Measurements from ENCODE around the gene ZNF197. TPM values are rescaled to one million over a fixed set of nuclear protein-coding genes. Genes with fewer than 3 reads are reported as not detected.
"Not testable (repeated sequence)": the region's sequence is repeated elsewhere in the genome, so short reads cannot be mapped to it uniquely, and the experiment has no call there.

Gene ZNF197
- 25.7 TPM for polyA plus RNA-seq (2013, experiment 1 of 2)
- 28.3 TPM for polyA plus RNA-seq (2013, experiment 2 of 2)

GRCh38 chr3:44624749-44625480 lies at the start of gene ZNF197:
Gene ZNF197, plus strand, starts transcription at chr3:44625036. Its CDS starts 4,119 bp downstream, at chr3:44629155.
- Histone ChIP-seq H3K36me3 (ENCODE audit: control insufficient read depth, insufficient read depth, low read length) (peaks cover 16% of the 10 kb centered on the region), H3K4me3 (ENCODE audit: extremely low read depth, insufficient read depth, low read length, poor library complexity, severe bottlenecking) (peak within 1 kb of the TSS; percentile 69), H3K9me3 (ENCODE audit: control insufficient read depth, low read length) (no peaks in the 10 kb centered on the region), H3K27ac (ENCODE audit: low read depth, low read length, severe bottlenecking) (peak within 1 kb of the TSS; percentile 90), H3K4me1 (ENCODE audit: control insufficient read depth, insufficient read depth, low read length, poor library complexity, severe bottlenecking) (peaks cover 4% of the 10 kb centered on the region)
- WGBS, 2 experiments (ENCODE audit: insufficient coverage in 2 of 2) = 1 to 2% methylated on average over 26 to 38 of the region's 47 CpGs

- peaks cover 9% of the 10 kb centered on the region for H3K36me3 ChIP-seq (ENCODE audit: control insufficient read depth, insufficient read depth, low read length)
- H3K27ac ChIP-seq (ENCODE audit: low read depth, low read length, severe bottlenecking) = no peak overlapping the region
- no peaks in the 10 kb centered on the region for H3K4me1 ChIP-seq (ENCODE audit: control insufficient read depth, insufficient read depth, low read length, poor library complexity, severe bottlenecking)
- no peaks in the 10 kb centered on the region for H3K9me3 ChIP-seq (ENCODE audit: control insufficient read depth, low read length)
- H3K4me3 ChIP-seq (ENCODE audit: extremely low read depth, insufficient read depth, low read length, poor library complexity, severe bottlenecking) = no peak overlapping the region
Observed at GRCh38 chr3:44576613-44577012, 48.2 kb upstream of the ZNF197 start.

GRCh38 chr3:44577354-44577952 lies 47.4 kb upstream of the ZNF197 start:
- 85 to 91% methylated on average over 4 to 7 of the region's 11 CpGs for WGBS, 2 experiments (ENCODE audit: insufficient coverage in 2 of 2)
- not testable (repeated sequence) for H3K4me3 ChIP-seq (ENCODE audit: extremely low read depth, insufficient read depth, low read length, poor library complexity, severe bottlenecking); H3K4me1 ChIP-seq (ENCODE audit: control insufficient read depth, insufficient read depth, low read length, poor library complexity, severe bottlenecking); H3K9me3 ChIP-seq (ENCODE audit: control insufficient read depth, low read length); H3K36me3 ChIP-seq (ENCODE audit: control insufficient read depth, insufficient read depth, low read length); H3K27ac ChIP-seq (ENCODE audit: low read depth, low read length, severe bottlenecking)

GRCh38 chr3:44578316-44578715 lies 46.5 kb upstream of the ZNF197 start:
- H3K4me1 ChIP-seq (ENCODE audit: control insufficient read depth, insufficient read depth, low read length, poor library complexity, severe bottlenecking); H3K36me3 ChIP-seq (ENCODE audit: control insufficient read depth, insufficient read depth, low read length); H3K4me3 ChIP-seq (ENCODE audit: extremely low read depth, insufficient read depth, low read length, poor library complexity, severe bottlenecking); H3K9me3 ChIP-seq (ENCODE audit: control insufficient read depth, low read length); H3K27ac ChIP-seq (ENCODE audit: low read depth, low read length, severe bottlenecking): not testable (repeated sequence)
- 95 to 97% methylated on average over 20 to 22 of the region's 22 CpGs for WGBS, 2 experiments (ENCODE audit: insufficient coverage in 2 of 2)

GRCh38 chr3:44578924-44579515 lies 45.8 kb upstream of the ZNF197 start:
- not testable (repeated sequence) for H3K4me3 ChIP-seq (ENCODE audit: extremely low read depth, insufficient read depth, low read length, poor library complexity, severe bottlenecking); H3K9me3 ChIP-seq (ENCODE audit: control insufficient read depth, low read length); H3K27ac ChIP-seq (ENCODE audit: low read depth, low read length, severe bottlenecking); H3K4me1 ChIP-seq (ENCODE audit: control insufficient read depth, insufficient read depth, low read length, poor library complexity, severe bottlenecking); H3K36me3 ChIP-seq (ENCODE audit: control insufficient read depth, insufficient read depth, low read length)
- 97% methylated on average over 32 to 36 of the region's 37 CpGs for WGBS, 2 experiments (ENCODE audit: insufficient coverage in 2 of 2)

GRCh38 chr3:44579749-44580148 lies 45.1 kb upstream of the ZNF197 start:
- H3K4me3 ChIP-seq (ENCODE audit: extremely low read depth, insufficient read depth, low read length, poor library complexity, severe bottlenecking); H3K27ac ChIP-seq (ENCODE audit: low read depth, low read length, severe bottlenecking); H3K36me3 ChIP-seq (ENCODE audit: control insufficient read depth, insufficient read depth, low read length); H3K4me1 ChIP-seq (ENCODE audit: control insufficient read depth, insufficient read depth, low read length, poor library complexity, severe bottlenecking); H3K9me3 ChIP-seq (ENCODE audit: control insufficient read depth, low read length): not testable (repeated sequence)
- WGBS, 2 experiments (ENCODE audit: insufficient coverage in 2 of 2) = 95 to 100% methylated on average over 6 to 12 of the region's 15 CpGs

- 87 to 96% methylated on average over 39 to 47 of the region's 62 CpGs for WGBS, 2 experiments (ENCODE audit: insufficient coverage in 2 of 2)
- peaks cover 12% of the 10 kb centered on the region for H3K4me1 ChIP-seq (ENCODE audit: control insufficient read depth, insufficient read depth, low read length, poor library complexity, severe bottlenecking)
- H3K27ac ChIP-seq (ENCODE audit: low read depth, low read length, severe bottlenecking); H3K4me3 ChIP-seq (ENCODE audit: extremely low read depth, insufficient read depth, low read length, poor library complexity, severe bottlenecking); H3K9me3 ChIP-seq (ENCODE audit: control insufficient read depth, low read length); H3K36me3 ChIP-seq (ENCODE audit: control insufficient read depth, insufficient read depth, low read length): not testable (repeated sequence)
Observed at GRCh38 chr3:44580971-44581370, 43.9 kb upstream of the ZNF197 start.

GRCh38 chr3:44584646-44585501 lies 40.0 kb upstream of the ZNF197 start, which contains the start of gene ZNF660:
Gene ZNF660, plus strand, starts transcription at chr3:44584964. Its CDS starts 9,230 bp downstream, at chr3:44594194.
- Histone ChIP-seq H3K36me3 (ENCODE audit: control insufficient read depth, insufficient read depth, low read length) (peaks cover 40% of the 10 kb centered on the region), H3K27ac (ENCODE audit: low read depth, low read length, severe bottlenecking) (peak within 1 kb of the TSS; percentile 96), H3K4me1 (ENCODE audit: control insufficient read depth, insufficient read depth, low read length, poor library complexity, severe bottlenecking) (peaks cover 12% of the 10 kb centered on the region), H3K4me3 (ENCODE audit: extremely low read depth, insufficient read depth, low read length, poor library complexity, severe bottlenecking) (peak within 1 kb of the TSS; percentile 62), H3K9me3 (ENCODE audit: control insufficient read depth, low read length) (no peaks in the 10 kb centered on the region)
- WGBS, 2 experiments (ENCODE audit: insufficient coverage in 2 of 2) = 1% methylated on average over 32 of the region's 41 CpGs

- H3K4me1 ChIP-seq (ENCODE audit: control insufficient read depth, insufficient read depth, low read length, poor library complexity, severe bottlenecking) = no peaks in the 10 kb centered on the region
- H3K9me3 ChIP-seq (ENCODE audit: control insufficient read depth, low read length) = peaks cover 39% of the 10 kb centered on the region
- H3K27ac ChIP-seq (ENCODE audit: low read depth, low read length, severe bottlenecking) = no peak overlapping the region
- 86% methylated on average over 1 of the region's 1 CpG; no CpG with 5 or more reads in 1 of the 2 experiments for WGBS, 2 experiments (ENCODE audit: insufficient coverage in 2 of 2)
- H3K4me3 ChIP-seq (ENCODE audit: extremely low read depth, insufficient read depth, low read length, poor library complexity, severe bottlenecking) = no peak overlapping the region
- H3K36me3 ChIP-seq (ENCODE audit: control insufficient read depth, insufficient read depth, low read length) = peaks cover 94% of the 10 kb centered on the region
Observed at GRCh38 chr3:44596621-44597020, 28.2 kb upstream of the ZNF197 start.

- Histone ChIP-seq H3K9me3 (ENCODE audit: control insufficient read depth, low read length) (peaks cover 21% of the 10 kb centered on the region), H3K36me3 (ENCODE audit: control insufficient read depth, insufficient read depth, low read length) (peaks cover 66% of the 10 kb centered on the region)
- WGBS, 2 experiments (ENCODE audit: insufficient coverage in 2 of 2) = no CpG with 5 or more reads among the region's 2 CpGs
Observed at GRCh38 chr3:44601749-44602148, 23.1 kb upstream of the ZNF197 start.

More at GRCh38 chr3:44601749-44602148, 23.1 kb upstream of the ZNF197 start:
- Histone ChIP-seq H3K4me3 (ENCODE audit: extremely low read depth, insufficient read depth, low read length, poor library complexity, severe bottlenecking) (no peak overlapping the region), H3K27ac (ENCODE audit: low read depth, low read length, severe bottlenecking) (no peak overlapping the region), H3K4me1 (ENCODE audit: control insufficient read depth, insufficient read depth, low read length, poor library complexity, severe bottlenecking) (no peaks in the 10 kb centered on the region)

Measured in mesodermal cell (in vitro differentiated cells).